ENCODE data around the gene GTF3C1. TPM values are rescaled to one million over a fixed set of nuclear protein-coding genes. Genes with fewer than 3 reads are reported as not detected.
A peak's percentile ranks its signal among the peaks of the same experiment; 100 is the strongest.
"Not testable (repeated sequence)": the region's sequence is repeated elsewhere in the genome, so short reads cannot be mapped to it uniquely, and the experiment has no call there.

GTF3C1 gene
- total RNA-seq, 1 donor: 59.0 TPM

DNA sequence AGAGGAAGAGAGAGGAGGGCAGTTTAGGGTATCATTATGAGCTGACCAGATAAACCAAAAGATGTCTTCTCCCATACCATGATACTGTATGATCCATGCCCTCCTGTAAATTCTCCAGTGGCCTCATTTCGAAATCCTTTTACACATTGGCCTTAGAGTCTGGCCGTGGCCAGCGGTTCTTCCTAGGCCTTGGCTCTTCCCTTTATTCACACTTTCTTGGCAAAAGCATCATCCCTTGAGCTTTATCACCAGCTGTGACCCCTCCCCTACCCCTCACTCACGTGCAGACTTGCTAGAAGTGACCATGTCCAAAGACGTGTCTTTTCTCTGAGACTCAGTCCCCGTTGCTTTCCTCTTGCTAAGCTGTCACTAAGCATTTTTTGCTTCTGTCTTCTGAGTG, 23.0 kb upstream of the GTF3C1 start:
- Histone ChIP-seq H3K9me3 (ENCODE audit: low read depth, low read length) (no peaks in the 10 kb centered on the region), H4K20me1 (ENCODE audit: insufficient read depth, low read length) (no peaks in the 10 kb centered on the region), H3K4me1 (ENCODE audit: insufficient read depth, low read length) (peaks cover 16% of the 10 kb centered on the region), H3K4me3 (ENCODE audit: insufficient read depth, low read length) (no peak overlapping the region), H3K36me3 (ENCODE audit: insufficient read depth, low read length) (peaks cover 3% of the 10 kb centered on the region), H3K79me2 (ENCODE audit: insufficient read depth, low read length) (peaks cover 12% of the 10 kb centered on the region), H2AFZ (ENCODE audit: low read length) (peak overlapping the region; percentile 64), H3K4me2 (ENCODE audit: insufficient read depth, low read length) (peak overlapping the region; percentile 13), H3K27ac (ENCODE audit: low read depth, low read length) (peak overlapping the region; percentile 42), H3K27me3 (ENCODE audit: insufficient read depth, low read length) (no peaks in the 10 kb centered on the region)
- TF ChIP-seq, protein P1, sequence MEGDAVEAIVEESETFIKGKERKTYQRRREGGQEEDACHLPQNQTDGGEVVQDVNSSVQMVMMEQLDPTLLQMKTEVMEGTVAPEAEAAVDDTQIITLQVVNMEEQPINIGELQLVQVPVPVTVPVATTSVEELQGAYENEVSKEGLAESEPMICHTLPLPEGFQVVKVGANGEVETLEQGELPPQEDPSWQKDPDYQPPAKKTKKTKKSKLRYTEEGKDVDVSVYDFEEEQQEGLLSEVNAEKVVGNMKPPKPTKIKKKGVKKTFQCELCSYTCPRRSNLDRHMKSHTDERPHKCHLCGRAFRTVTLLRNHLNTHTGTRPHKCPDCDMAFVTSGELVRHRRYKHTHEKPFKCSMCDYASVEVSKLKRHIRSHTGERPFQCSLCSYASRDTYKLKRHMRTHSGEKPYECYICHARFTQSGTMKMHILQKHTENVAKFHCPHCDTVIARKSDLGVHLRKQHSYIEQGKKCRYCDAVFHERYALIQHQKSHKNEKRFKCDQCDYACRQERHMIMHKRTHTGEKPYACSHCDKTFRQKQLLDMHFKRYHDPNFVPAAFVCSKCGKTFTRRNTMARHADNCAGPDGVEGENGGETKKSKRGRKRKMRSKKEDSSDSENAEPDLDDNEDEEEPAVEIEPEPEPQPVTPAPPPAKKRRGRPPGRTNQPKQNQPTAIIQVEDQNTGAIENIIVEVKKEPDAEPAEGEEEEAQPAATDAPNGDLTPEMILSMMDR (IDR thresholded peaks at IDR 0.05; ENCODE audit: extremely low read depth, low read depth, low read length): no peak
- no peak for DNase-seq (ENCODE audit: insufficient read length, low spot score, missing footprints)

DNA sequence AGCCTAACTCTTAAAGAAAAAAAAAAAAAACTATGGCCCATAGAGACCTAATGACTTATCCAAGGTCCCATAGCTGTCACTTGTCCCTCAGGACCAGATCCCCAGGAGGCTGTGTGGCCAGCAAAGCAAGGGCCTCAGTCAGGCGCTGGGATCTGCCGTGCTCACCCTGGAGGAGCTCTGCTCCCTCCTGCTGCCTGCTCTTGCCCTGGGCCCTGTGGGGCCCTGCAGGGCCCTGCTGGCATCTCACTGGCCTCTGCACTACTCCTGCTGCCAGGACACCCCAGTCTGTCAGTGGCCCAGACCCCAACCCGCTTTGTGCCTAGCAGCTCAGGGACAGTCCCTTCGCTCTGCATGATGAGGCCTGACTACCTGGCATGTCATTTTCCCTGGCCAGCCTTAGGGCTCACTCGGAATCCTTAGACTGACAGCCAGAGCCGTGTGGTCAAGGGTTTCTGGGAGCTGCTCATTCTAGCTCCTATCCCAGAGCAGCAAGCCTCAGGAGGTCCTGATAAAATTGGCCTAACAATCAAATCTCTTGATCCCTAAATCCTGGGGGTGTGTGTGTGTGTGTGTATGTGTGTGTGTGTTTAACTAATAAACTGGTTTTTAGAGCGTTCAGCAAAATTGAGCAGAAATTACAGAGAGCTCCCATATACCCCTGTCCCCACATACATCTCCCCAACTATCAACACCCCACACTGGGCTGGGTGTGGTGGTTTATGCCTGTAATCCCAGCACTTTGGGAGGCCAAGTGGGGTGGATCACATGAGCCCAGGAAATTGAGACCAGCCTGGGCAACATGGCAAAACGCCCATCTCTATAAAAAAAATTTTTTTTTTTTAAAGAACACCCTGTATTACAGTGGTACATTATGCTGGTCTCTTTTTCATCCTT, 22.0 kb upstream of the GTF3C1 start:
- Histone ChIP-seq H3K36me3 (ENCODE audit: insufficient read depth, low read length) (peaks cover 3% of the 10 kb centered on the region), H3K4me2 (ENCODE audit: insufficient read depth, low read length) (peak overlapping the region; percentile 21), H3K79me2 (ENCODE audit: insufficient read depth, low read length) (peaks cover 12% of the 10 kb centered on the region), H3K27ac (ENCODE audit: low read depth, low read length) (peak overlapping the region; percentile 42), H3K9me3 (ENCODE audit: low read depth, low read length) (no peaks in the 10 kb centered on the region), H2AFZ (ENCODE audit: low read length) (peak overlapping the region; percentile 58), H4K20me1 (ENCODE audit: insufficient read depth, low read length) (no peaks in the 10 kb centered on the region), H3K27me3 (ENCODE audit: insufficient read depth, low read length) (no peaks in the 10 kb centered on the region), H3K4me1 (ENCODE audit: insufficient read depth, low read length) (peaks cover 16% of the 10 kb centered on the region), H3K4me3 (ENCODE audit: insufficient read depth, low read length) (no peak overlapping the region)
- no peak for DNase-seq (ENCODE audit: insufficient read length, low spot score, missing footprints)
- TF ChIP-seq, protein P1 (IDR thresholded peaks at IDR 0.05; ENCODE audit: extremely low read depth, low read depth, low read length): no peak

DNA sequence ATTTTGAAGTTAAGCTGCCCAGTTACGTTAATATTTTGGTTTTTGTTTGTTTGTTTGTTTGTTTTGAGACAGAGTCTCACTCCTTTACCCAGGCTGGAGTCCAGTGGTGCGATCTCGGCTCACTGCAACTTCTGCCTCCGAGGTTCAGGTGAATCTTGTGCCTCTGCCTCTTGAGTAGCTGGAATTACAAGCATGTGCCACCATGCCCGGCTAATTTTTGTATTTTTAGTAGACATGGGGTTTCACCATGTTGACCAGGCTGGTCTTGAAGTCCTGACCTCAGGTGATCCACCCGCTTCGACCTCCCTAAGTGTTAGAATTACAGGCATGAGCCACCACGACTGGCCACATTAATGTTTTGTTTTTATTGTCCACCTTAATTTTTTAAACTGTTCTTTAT, 21.3 kb upstream of the GTF3C1 start:
- H3K27me3 ChIP-seq (ENCODE audit: insufficient read depth, low read length); H3K4me2 ChIP-seq (ENCODE audit: insufficient read depth, low read length); H3K9me3 ChIP-seq (ENCODE audit: low read depth, low read length); H3K27ac ChIP-seq (ENCODE audit: low read depth, low read length); H3K4me3 ChIP-seq (ENCODE audit: insufficient read depth, low read length); H3K36me3 ChIP-seq (ENCODE audit: insufficient read depth, low read length); H4K20me1 ChIP-seq (ENCODE audit: insufficient read depth, low read length); H2AFZ ChIP-seq (ENCODE audit: low read length); DNase-seq (ENCODE audit: insufficient read length, low spot score, missing footprints): not testable (repeated sequence)
- Histone ChIP-seq H3K4me1 (ENCODE audit: insufficient read depth, low read length) (peaks cover 16% of the 10 kb centered on the region), H3K79me2 (ENCODE audit: insufficient read depth, low read length) (peaks cover 12% of the 10 kb centered on the region)

DNA sequence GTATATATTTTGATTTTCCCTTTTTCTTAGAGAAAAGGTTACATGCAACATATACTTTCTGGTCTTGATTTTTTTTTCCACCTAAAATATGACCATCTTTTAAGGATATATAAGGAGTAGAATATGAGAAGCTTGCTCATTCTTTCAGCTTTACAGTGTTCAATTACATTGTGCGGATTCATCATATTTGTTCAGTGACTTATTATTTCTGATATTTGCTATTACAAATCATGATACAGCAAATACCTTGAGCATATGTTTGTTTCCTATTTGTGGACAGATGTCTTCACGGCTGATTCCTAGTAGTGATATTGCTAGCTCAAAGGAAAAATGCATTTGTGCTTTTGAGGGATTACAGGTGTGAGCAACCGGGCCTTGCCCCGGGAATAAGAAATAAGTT, 18.4 kb upstream of the GTF3C1 start:
- Histone ChIP-seq H3K36me3 (ENCODE audit: insufficient read depth, low read length) (no peaks in the 10 kb centered on the region), H3K27me3 (ENCODE audit: insufficient read depth, low read length) (no peaks in the 10 kb centered on the region), H2AFZ (ENCODE audit: low read length) (no peak overlapping the region), H3K9me3 (ENCODE audit: low read depth, low read length) (no peaks in the 10 kb centered on the region), H3K4me3 (ENCODE audit: insufficient read depth, low read length) (no peak overlapping the region), H3K4me1 (ENCODE audit: insufficient read depth, low read length) (peaks cover 16% of the 10 kb centered on the region), H3K79me2 (ENCODE audit: insufficient read depth, low read length) (peaks cover 12% of the 10 kb centered on the region), H3K4me2 (ENCODE audit: insufficient read depth, low read length) (no peak overlapping the region), H3K27ac (ENCODE audit: low read depth, low read length) (no peak overlapping the region), H4K20me1 (ENCODE audit: insufficient read depth, low read length) (no peaks in the 10 kb centered on the region)
- TF ChIP-seq, protein P1 (IDR thresholded peaks at IDR 0.05; ENCODE audit: extremely low read depth, low read depth, low read length): no peak
- no peak for DNase-seq (ENCODE audit: insufficient read length, low spot score, missing footprints)

Measured in osteoblast (primary cell).